Measurements from ENCODE around the gene LHFPL6. TPM values are rescaled to one million over a fixed set of nuclear protein-coding genes. Genes with fewer than 3 reads are reported as not detected.

Gene LHFPL6
- total RNA-seq, 2 donors from 2014 or later: 0.50 TPM; not detected in 1

DNA sequence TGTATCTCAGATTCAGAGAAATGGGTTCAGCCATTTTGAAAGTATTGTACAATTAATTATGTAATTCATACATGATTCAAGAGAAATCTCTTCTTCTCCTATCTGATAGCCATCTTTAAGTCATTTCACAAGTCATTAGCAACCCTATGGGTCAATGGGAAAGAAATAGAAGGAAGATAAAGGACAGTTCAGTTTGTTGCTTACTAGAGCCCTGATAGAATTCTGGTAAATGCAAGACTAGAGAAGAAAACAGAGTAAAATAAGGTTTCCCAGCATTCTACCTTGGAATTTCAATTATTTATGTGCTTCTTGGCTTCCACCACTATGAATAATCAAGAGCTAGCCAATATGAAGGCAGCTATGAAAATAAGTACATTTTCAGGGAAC lies 117.7 kb downstream of the LHFPL6 start:
- H3K36me3 Mint-ChIP-seq (ENCODE audit: low read depth): no peaks in the 10 kb centered on the region
- peaks cover 24% of the 10 kb centered on the region for H3K27me3 Mint-ChIP-seq
- H3K27ac Mint-ChIP-seq: no peak overlapping the region
- no peaks in the 10 kb centered on the region for H3K9me3 ChIP-seq (ENCODE audit: control insufficient read depth, low read length, poor library complexity, severe bottlenecking)
- H3K4me1 Mint-ChIP-seq: no peaks in the 10 kb centered on the region
- ATAC-seq (no peak), DNase-seq (no peak)
- H3K4me3 Mint-ChIP-seq: no peak overlapping the region

DNA sequence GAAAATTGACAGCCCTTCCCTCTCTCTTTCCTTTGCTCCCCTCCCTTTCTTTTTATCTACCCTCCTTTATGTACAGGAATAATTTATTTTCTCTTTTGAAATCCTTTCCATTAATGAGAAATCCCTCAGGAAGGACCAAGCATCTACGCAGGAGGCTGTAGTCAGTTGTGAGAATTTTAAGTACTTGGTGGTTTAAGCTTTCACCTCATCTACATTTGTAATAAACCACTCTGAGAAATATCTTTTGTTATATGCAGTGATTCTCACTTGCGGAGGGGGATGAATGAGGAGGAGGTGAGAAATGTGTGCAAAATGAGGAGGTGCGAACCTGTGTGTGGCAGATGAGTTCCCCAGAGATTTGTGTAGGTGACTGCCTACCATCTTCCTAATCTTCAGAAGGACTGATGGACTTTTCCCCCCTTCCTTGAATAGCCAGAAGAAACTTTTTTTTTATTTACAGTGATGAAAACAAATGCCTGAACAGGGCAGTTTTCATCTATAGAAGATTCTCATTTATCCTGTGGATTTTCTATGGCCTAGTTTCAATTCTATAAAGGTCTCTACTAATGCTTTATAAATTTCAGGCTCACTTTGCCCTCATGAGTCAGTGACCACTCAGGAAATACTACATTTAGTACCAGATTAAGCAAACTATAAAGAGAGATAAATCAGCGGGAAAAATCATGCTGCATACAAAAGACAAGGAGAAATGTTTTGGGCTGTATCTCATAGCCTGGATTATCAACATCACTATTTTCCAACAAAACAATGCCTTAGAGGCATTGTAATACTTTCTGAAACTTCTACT lies 118.3 kb downstream of the LHFPL6 start:
- ATAC-seq (no peak), DNase-seq (no peak)
- H3K27me3 Mint-ChIP-seq: peaks cover 25% of the 10 kb centered on the region
- no peaks in the 10 kb centered on the region for H3K36me3 Mint-ChIP-seq (ENCODE audit: low read depth)
- H3K4me1 Mint-ChIP-seq: no peaks in the 10 kb centered on the region
- no peaks in the 10 kb centered on the region for H3K9me3 ChIP-seq (ENCODE audit: control insufficient read depth, low read length, poor library complexity, severe bottlenecking)
- no peak overlapping the region for H3K27ac Mint-ChIP-seq
- H3K4me3 Mint-ChIP-seq: no peak overlapping the region

DNA sequence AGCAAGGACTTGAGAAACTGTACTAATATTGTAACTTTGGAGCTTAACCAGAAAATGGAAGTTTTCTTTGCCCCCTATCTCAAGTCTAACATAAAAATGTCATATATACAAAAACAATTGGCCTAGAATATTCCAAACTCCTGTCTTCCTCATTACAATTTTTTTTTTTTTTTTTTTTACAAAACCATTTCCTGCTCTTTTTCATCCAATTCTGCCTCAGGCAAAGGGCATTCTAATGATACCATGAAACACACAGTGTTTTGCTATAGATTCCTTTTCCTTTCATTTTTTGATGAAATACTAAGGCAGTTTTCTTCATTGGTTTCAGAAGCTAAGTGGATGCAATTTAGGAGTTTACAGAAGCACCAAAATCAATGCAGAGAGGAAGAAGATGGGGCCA lies 119.7 kb downstream of the LHFPL6 start:
- no peaks in the 10 kb centered on the region for H3K36me3 Mint-ChIP-seq (ENCODE audit: low read depth)
- no peaks in the 10 kb centered on the region for H3K4me1 Mint-ChIP-seq
- H3K27me3 Mint-ChIP-seq: peaks cover 27% of the 10 kb centered on the region
- DNase-seq (no peak), ATAC-seq (no peak)
- H3K9me3 ChIP-seq (ENCODE audit: control insufficient read depth, low read length, poor library complexity, severe bottlenecking): no peaks in the 10 kb centered on the region
- no peak overlapping the region for H3K27ac Mint-ChIP-seq
- H3K4me3 Mint-ChIP-seq: no peak overlapping the region

DNA sequence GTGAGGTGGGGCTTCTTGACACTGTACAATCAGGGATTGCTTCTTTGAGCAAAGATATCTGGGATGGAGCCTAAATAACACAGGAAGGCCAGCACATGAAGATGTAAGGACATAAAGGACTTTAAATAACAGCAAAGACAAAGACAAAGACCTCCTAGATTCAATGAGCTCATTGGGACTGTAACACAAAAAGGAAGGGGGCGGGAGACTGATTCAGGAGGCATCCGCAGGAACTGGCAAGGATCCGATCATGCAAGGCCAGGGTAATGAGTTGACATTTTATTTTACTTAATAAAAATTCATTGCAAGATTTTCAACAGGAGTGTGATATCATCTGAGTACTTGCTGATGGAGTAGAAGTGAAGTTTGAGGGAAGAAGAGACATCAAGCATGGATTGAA lies 121.5 kb downstream of the LHFPL6 start:
- Mint-ChIP-seq H3K27ac (no peak overlapping the region), H3K27me3 (peaks cover 40% of the 10 kb centered on the region), H3K4me3 (no peak overlapping the region), H3K36me3 (ENCODE audit: low read depth) (no peaks in the 10 kb centered on the region), H3K4me1 (no peaks in the 10 kb centered on the region)
- ATAC-seq (no peak), DNase-seq (no peak)
- H3K9me3 ChIP-seq (ENCODE audit: control insufficient read depth, low read length, poor library complexity, severe bottlenecking): no peaks in the 10 kb centered on the region

DNA sequence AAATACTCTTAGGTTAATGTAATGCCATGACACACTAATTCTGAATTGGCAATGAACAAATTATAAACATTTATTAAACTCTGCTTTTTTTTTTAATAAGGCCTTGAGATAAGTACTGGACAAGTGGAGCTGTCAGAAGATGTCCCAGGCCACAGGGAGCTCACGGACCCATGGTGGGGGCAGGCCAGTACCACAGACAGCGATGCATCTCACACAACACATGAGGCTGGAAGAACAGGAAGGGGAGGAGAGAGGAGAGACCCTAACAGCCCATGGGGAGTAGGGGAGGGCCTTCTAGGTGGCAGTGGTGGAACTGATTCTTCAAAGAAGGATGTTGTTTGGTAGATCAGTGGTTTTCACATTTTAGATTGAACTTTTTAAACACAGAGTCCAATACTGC lies 128.4 kb downstream of the LHFPL6 start:
- Mint-ChIP-seq H3K27ac (no peak overlapping the region), H3K4me1 (no peaks in the 10 kb centered on the region), H3K27me3 (peaks cover 37% of the 10 kb centered on the region), H3K4me3 (no peak overlapping the region), H3K36me3 (ENCODE audit: low read depth) (no peaks in the 10 kb centered on the region)
- no peak for DNase-seq
- ATAC-seq: no peak
- no peaks in the 10 kb centered on the region for H3K9me3 ChIP-seq (ENCODE audit: control insufficient read depth, low read length, poor library complexity, severe bottlenecking)

DNA sequence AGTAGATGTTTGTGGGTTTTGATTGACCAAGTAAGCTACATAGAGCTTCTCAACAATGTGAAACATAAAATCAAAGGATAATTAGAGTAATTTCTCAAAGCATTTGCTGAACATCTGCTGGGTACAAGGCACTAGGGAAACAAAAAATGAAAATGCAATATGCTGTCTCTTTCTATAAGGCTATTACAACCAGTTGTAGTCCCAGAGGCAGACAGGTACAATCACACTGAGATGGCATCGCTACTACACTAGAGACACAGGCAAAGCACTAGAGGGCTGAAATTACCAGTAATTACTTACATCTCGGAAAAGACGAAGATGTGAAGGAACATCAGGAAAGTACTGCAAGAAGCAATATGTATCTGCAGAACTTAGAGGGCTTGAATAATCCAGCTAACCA lies 133.3 kb downstream of the LHFPL6 start:
- H3K4me1 Mint-ChIP-seq: no peaks in the 10 kb centered on the region
- no peak overlapping the region for H3K27ac Mint-ChIP-seq
- H3K27me3 Mint-ChIP-seq: peaks cover 50% of the 10 kb centered on the region
- H3K36me3 Mint-ChIP-seq (ENCODE audit: low read depth): no peaks in the 10 kb centered on the region
- ATAC-seq (no peak), DNase-seq (no peak)
- no peak overlapping the region for H3K4me3 Mint-ChIP-seq
- no peaks in the 10 kb centered on the region for H3K9me3 ChIP-seq (ENCODE audit: control insufficient read depth, low read length, poor library complexity, severe bottlenecking)

DNA sequence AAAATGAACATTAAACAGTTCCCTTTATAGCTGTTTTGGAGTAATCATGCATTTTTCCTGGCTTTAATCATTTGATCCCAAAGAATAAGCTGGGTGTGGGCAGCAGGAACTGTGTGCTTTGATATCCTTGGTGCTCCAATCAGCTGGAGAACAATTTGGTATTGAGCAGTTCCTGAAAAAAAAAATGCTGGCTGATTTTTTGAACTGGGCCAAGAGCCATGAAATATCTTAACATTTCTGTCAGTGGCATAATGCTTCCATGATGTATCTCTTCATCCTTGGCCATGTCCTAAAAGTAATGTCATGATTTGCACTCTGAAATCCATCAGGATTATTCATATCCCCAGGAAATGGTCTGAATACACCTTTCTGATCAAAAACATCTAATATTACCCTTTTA lies 134.7 kb downstream of the LHFPL6 start:
- DNase-seq: no peak
- Mint-ChIP-seq H3K36me3 (ENCODE audit: low read depth) (no peaks in the 10 kb centered on the region), H3K4me3 (no peak overlapping the region), H3K27me3 (peaks cover 41% of the 10 kb centered on the region), H3K27ac (no peak overlapping the region), H3K4me1 (no peaks in the 10 kb centered on the region)
- ATAC-seq: no peak
- H3K9me3 ChIP-seq (ENCODE audit: control insufficient read depth, low read length, poor library complexity, severe bottlenecking): no peaks in the 10 kb centered on the region

DNA sequence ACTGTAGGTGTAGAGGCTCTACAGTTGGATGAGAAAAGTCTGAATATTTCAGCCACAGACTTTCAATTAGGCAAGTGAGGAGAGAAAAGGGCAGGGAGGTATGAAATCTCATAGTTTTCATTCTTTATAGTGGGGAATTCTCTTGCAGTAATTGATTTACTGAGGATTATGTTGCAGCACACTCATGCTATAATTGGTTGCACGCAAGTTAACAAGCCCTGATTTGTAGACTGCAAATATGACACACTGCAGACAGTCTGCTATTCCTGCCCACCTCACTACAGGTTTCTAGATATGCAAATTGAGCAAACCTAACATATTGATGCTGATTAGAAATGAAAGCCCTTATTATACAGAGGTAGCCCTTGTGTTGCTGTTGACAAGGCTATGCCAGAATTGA lies 139.4 kb downstream of the LHFPL6 start:
- ATAC-seq: no peak
- Mint-ChIP-seq H3K27me3 (peaks cover 42% of the 10 kb centered on the region), H3K4me1 (no peaks in the 10 kb centered on the region), H3K4me3 (no peak overlapping the region), H3K27ac (no peak overlapping the region), H3K36me3 (ENCODE audit: low read depth) (peaks cover 2% of the 10 kb centered on the region)
- no peaks in the 10 kb centered on the region for H3K9me3 ChIP-seq (ENCODE audit: control insufficient read depth, low read length, poor library complexity, severe bottlenecking)
- no peak for DNase-seq

DNA sequence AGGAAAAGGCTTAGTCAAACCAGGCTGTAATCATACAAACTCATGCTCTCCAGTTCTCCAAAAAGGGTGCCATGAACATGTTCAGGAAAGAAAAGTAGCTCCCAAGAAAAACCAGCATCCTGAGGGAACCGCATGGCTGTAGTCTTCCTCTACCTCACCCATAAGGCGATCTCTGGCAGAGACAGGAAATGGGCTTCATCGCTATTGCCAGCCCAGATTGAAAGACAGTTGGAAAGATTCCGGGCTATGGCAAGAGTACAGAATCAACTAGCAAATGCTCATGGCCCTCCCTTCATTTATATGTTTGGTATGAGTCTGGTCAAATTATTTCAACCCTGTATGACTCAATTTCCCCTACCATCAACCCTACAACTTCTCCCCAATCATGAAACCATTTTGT lies 140.1 kb downstream of the LHFPL6 start:
- Mint-ChIP-seq H3K4me1 (no peaks in the 10 kb centered on the region), H3K36me3 (ENCODE audit: low read depth) (peaks cover 2% of the 10 kb centered on the region), H3K27ac (no peak overlapping the region), H3K27me3 (peaks cover 35% of the 10 kb centered on the region), H3K4me3 (no peak overlapping the region)
- H3K9me3 ChIP-seq (ENCODE audit: control insufficient read depth, low read length, poor library complexity, severe bottlenecking): no peaks in the 10 kb centered on the region
- DNase-seq: no peak
- no peak for ATAC-seq

DNA sequence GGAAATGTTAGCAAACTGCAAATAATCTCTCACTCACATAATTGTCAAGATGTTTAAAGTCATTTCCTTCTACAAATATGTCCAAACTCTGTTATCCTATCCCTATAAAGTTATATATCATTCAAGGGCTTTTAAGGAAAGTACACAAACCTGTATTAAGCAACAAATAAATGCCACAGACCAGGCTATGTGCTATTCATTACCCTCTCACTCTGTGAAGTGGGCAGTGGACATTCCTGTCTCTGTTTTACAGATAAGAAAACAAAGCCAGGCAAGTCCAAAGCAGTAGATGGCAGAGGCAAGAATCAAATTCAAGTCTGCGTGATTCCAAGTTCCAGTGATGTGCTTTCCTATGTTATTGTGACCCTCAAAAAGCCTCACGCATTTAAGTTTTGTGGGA lies 140.6 kb downstream of the LHFPL6 start:
- Mint-ChIP-seq H3K27me3 (peaks cover 31% of the 10 kb centered on the region), H3K36me3 (ENCODE audit: low read depth) (peaks cover 2% of the 10 kb centered on the region), H3K27ac (no peak overlapping the region), H3K4me1 (no peaks in the 10 kb centered on the region), H3K4me3 (no peak overlapping the region)
- DNase-seq (no peak), ATAC-seq (no peak)
- H3K9me3 ChIP-seq (ENCODE audit: control insufficient read depth, low read length, poor library complexity, severe bottlenecking): no peaks in the 10 kb centered on the region

DNA sequence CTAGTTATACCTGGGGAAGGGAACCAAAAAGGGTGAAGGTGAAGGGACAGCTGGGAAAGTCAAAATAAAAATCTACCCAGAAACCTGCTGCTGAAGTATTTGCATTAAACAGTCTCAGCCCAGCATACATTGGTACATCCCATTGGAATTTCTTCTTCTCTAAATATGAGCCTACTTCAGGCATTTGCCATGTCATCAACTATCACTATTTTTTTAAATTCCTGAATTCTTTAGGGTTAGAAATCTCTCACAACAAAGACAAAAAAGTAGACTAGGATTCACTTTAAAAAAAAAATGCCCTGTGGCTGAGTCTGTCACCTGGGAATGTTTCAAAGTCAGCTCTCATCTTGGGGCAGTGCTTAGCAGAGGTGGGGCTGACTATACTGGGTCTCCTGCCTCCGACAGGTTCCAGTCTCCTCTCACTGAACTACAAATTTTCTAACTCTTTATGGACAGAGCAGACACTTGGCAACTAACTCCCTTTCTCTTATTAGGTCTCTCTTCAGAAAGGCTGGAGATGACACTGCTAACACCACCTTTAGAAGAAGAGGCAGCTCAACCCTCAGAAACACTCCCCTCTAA lies 141.2 kb downstream of the LHFPL6 start:
- peaks cover 2% of the 10 kb centered on the region for H3K36me3 Mint-ChIP-seq (ENCODE audit: low read depth)
- DNase-seq (no peak), ATAC-seq (no peak)
- H3K9me3 ChIP-seq (ENCODE audit: control insufficient read depth, low read length, poor library complexity, severe bottlenecking): no peaks in the 10 kb centered on the region
- no peak overlapping the region for H3K27ac Mint-ChIP-seq
- H3K27me3 Mint-ChIP-seq: peaks cover 26% of the 10 kb centered on the region
- H3K4me3 Mint-ChIP-seq: no peak overlapping the region
- H3K4me1 Mint-ChIP-seq: no peaks in the 10 kb centered on the region

DNA sequence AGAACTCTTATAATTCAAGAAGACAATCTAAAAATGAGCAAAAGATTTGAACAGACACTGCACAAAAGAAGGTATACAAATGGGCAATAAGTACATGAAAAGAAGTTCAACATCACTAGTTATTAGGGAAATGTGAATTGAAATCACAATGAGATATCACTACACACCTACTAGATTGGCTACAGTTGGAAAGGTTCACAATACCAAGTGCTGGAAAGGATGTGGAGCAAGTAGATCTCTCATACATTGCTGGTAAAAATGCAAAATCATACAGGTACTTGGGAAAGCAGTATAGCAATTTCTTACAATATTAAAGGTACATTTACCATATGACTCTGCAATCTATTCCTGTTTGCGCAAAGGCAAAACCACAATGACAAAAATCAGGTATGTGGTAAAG lies 145.7 kb downstream of the LHFPL6 start:
- Mint-ChIP-seq H3K4me3 (no peak overlapping the region), H3K4me1 (no peaks in the 10 kb centered on the region), H3K27me3 (peaks cover 32% of the 10 kb centered on the region), H3K36me3 (ENCODE audit: low read depth) (peaks cover 2% of the 10 kb centered on the region), H3K27ac (no peak overlapping the region)
- DNase-seq (no peak), ATAC-seq (no peak)
- H3K9me3 ChIP-seq (ENCODE audit: control insufficient read depth, low read length, poor library complexity, severe bottlenecking): no peaks in the 10 kb centered on the region

DNA sequence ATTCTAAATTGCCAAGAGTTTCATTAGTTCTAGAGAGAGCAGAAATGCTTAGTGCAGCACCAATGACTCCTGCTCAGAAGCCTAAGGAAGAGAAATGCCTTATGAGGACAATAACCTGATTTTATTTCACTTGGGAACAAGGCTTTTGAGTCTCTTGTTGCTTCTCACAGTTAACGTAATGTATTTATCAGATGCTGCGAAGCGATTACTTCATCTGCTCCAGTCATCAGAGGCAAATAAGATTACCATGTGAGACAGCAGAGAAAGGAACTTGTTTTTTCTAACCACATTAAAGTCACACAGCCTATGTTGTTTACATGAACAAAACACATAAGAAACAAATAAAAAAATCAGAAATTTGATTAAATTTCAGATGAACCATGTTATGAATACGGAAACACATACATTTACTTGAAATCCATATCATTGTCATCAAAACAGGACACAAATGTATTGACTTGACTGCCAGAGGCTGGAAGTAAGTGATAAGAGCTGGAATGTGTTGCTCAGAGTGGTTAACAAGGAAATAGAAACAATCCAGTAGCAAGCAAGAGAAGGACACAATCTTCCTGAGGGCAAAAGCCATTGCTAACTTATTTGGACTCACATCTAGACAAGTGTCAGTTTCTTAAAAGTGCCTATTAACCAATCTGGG lies 147.3 kb downstream of the LHFPL6 start:
- no peaks in the 10 kb centered on the region for H3K4me1 Mint-ChIP-seq
- DNase-seq: no peak
- peaks cover 31% of the 10 kb centered on the region for H3K27me3 Mint-ChIP-seq

DNA sequence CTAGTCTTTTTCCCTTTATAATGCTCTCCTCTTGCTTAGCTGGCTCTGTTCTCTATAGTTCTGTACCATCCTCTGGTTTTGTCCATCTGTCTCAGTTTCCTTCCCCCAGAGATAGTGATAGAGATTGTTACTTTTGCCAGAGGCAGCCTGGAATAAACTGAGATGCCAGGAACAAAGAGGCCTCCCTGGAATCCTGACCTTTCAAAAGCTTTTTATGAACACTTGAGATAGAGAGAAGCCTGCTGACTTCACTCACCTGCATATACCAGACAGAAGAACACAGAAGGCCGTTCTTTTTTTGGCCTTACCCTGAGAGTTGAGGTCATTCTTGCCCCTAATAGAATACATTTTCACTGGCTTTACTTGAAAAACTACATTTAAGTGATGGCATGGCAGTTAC lies 150.2 kb downstream of the LHFPL6 start:
- H3K9me3 ChIP-seq (ENCODE audit: control insufficient read depth, low read length, poor library complexity, severe bottlenecking): no peaks in the 10 kb centered on the region
- H3K27me3 Mint-ChIP-seq: peaks cover 35% of the 10 kb centered on the region
- no peak overlapping the region for H3K27ac Mint-ChIP-seq
- H3K4me3 Mint-ChIP-seq: no peak overlapping the region
- H3K4me1 Mint-ChIP-seq: no peaks in the 10 kb centered on the region
- ATAC-seq: no peak
- H3K36me3 Mint-ChIP-seq (ENCODE audit: low read depth): no peaks in the 10 kb centered on the region
- no peak for DNase-seq

More for the DNA sequence above, 147.3 kb downstream of the LHFPL6 start:
- peaks cover 2% of the 10 kb centered on the region for H3K36me3 Mint-ChIP-seq (ENCODE audit: low read depth)
- H3K9me3 ChIP-seq (ENCODE audit: control insufficient read depth, low read length, poor library complexity, severe bottlenecking): no peaks in the 10 kb centered on the region
- no peak overlapping the region for H3K4me3 Mint-ChIP-seq
- ATAC-seq: no peak
- H3K27ac Mint-ChIP-seq: no peak overlapping the region

Data from T-helper 17 cell (primary cell).